NB4 (cell line): ENCODE measurements around the gene RALB.

Experiments used
- DNase-seq: peaks from one replicate; pipeline ENCODE4 v3.0.0; 2010; ENCODE audit warnings: low read depth
- H3K4me3 ChIP-seq: one replicate; pipeline ENCODE4 v1.5.1; 2011; ENCODE audit warnings: mild to moderate bottlenecking, low read depth, low read length, moderate library complexity
- MYC ChIP-seq: IDR thresholded peaks from 2 replicates; pipeline ENCODE4 v1.6.1; 2011; ENCODE audit warnings: low read depth, low read length
- POLR2A ChIP-seq: IDR thresholded peaks from 2 replicates; pipeline ENCODE4 v1.6.1; 2011; ENCODE audit warnings: mild to moderate bottlenecking; ENCODE audit not compliant: insufficient read length; ENCODE audit errors: extremely low read depth
- TF ChIP-seq, protein P1 (sequence below): IDR thresholded peaks from one replicate; pipeline ENCODE4 v1.5.1; 2012; ENCODE audit warnings: low read depth, low read length
- TF ChIP-seq, protein P2 (sequence below): IDR thresholded peaks from 2 replicates; pipeline ENCODE4 v1.6.1; 2011; ENCODE audit warnings: low read depth, low read length

Gene RALB

DNA sequence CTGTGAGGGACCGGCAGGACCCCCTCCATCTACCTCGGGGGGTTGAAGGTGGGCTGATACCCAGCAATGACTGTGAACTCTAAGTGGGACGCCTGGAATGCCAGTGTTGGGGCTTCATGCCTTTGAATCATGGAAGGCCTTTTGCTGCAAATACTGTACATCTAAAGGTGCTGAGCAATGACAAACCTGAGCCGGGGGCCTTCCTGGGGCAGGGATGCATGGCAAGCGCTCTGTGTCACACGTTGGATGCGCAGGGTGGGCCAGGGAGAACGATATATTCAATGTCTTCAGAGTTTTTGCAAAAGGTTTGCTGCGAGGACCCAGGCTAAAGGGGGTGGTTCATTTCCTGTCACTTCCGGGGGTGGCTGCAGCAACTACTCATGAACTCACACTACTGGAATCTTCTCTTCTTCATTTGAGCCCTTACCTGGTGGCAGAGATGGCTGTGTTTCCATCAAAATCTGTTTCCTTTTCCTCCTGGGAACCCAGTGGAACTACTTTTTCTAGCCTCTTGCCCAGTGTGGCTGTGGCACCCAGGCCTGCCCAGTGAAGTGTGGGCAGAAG, 69.2 kb downstream of the RALB start:
- H3K4me3 ChIP-seq: no peak overlapping the region
- TF ChIP-seq, protein P1, sequence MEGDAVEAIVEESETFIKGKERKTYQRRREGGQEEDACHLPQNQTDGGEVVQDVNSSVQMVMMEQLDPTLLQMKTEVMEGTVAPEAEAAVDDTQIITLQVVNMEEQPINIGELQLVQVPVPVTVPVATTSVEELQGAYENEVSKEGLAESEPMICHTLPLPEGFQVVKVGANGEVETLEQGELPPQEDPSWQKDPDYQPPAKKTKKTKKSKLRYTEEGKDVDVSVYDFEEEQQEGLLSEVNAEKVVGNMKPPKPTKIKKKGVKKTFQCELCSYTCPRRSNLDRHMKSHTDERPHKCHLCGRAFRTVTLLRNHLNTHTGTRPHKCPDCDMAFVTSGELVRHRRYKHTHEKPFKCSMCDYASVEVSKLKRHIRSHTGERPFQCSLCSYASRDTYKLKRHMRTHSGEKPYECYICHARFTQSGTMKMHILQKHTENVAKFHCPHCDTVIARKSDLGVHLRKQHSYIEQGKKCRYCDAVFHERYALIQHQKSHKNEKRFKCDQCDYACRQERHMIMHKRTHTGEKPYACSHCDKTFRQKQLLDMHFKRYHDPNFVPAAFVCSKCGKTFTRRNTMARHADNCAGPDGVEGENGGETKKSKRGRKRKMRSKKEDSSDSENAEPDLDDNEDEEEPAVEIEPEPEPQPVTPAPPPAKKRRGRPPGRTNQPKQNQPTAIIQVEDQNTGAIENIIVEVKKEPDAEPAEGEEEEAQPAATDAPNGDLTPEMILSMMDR: no peak
- TF ChIP-seq, protein P2, sequence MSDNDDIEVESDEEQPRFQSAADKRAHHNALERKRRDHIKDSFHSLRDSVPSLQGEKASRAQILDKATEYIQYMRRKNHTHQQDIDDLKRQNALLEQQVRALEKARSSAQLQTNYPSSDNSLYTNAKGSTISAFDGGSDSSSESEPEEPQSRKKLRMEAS: no peak
- TF ChIP-seq POLR2A: no peak
- TF ChIP-seq MYC: no peak
- no peak for DNase-seq

DNA sequence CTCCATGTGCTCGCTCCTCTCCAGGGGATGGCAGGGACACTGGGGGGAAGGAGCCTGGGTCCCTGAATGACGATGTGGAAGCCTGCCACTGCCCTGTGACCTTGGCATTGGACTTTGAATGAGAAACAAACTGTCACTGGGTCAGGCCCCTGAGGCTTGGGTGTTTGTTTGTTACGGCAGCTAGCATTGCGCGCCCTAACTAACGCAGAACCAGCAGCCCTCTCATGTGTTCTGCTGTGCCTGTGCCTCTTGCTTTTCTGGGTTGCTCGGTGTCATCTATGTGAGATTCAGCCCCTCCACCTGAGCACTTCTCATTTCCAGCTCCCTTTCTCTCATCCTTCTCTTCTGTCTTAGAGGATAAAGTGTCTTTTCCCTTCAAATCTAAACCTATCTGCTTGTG, 69.7 kb downstream of the RALB start:
- no peak for DNase-seq

DNA sequence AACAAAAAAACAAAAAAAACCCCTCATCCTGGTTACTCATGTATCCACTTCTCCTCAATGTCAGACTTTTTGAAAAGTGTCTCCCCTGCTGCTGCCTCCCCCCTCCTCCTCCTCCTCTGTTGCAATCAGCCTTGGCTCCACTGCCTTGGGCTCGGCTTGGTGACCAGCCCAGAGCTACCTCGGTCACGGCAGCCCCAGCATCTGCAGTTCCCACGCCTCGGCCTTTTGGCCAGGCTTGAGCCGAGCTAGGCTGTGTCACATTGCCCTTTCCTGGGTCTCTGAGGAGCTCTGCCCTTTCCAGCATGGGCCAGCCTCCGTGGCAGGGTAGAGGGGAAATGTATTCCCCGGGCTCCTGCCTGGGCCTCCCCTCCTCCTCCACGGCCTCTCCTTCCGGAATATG, 70.6 kb downstream of the RALB start:
- DNase-seq: peak; percentile 35
- TF ChIP-seq POLR2A: no peak
- TF ChIP-seq, protein P2: no peak
- no peak overlapping the region for H3K4me3 ChIP-seq

More for the DNA sequence above, 69.7 kb downstream of the RALB start:
- H3K4me3 ChIP-seq: no peak overlapping the region
- TF ChIP-seq, protein P2: no peak
- TF ChIP-seq MYC (no peak), POLR2A (no peak)

DNA sequence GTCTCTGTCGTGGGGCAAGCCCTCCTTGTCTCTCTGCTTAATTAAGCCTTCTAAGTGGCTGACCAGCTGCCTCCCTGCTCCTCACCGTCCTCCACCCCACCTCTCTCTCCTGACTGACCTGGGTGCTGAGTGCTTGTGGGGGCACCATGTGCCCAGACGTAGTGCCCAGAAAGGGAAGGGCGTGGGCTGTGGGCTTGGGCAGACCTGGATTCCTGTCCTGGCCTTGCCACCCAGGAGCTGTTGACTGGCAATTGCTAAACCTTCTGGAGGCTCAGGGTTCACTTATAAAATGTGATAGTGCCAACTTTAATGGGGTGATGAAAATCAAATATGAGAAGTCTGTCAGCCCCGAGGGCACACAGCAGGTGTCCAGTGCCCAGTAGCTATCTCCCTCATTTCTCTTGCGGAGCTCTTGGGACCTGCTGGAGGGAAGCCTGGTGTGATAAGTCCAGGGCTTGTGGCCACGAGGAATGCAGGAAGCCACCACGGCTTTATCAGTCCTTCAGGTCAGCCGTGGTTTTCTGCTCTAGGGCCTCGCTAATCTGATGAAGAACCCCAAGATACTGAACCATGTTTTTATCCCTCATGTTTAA, 71.3 kb downstream of the RALB start:
- TF ChIP-seq, protein P1: no peak
- TF ChIP-seq POLR2A (no peak), MYC (no peak)
- TF ChIP-seq, protein P2: no peak
- DNase-seq: no peak
- no peak overlapping the region for H3K4me3 ChIP-seq

DNA sequence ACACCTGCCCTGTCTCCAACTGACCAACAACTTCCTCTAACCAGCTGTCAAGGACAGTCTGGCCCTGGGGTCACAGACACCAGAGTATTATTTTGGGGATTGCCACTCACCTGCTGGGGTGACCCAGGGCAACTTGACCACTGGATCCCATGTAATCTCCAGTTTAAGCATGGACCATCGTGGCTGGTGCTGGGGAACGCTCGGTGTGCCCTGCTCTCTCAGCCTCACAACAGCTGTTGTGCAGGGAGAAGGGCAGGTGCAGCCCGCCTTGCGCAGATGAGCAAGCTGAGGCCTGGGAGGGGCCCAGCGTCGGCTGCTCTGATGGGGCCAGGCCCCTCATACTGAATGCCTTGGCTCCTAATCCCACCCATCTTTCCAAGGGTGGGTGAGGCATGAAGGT, 72.3 kb downstream of the RALB start:
- H3K4me3 ChIP-seq: no peak overlapping the region
- DNase-seq: no peak
- no peak for TF ChIP-seq POLR2A
- no peak for TF ChIP-seq MYC
- TF ChIP-seq, protein P1: no peak
- TF ChIP-seq, protein P2: no peak

DNA sequence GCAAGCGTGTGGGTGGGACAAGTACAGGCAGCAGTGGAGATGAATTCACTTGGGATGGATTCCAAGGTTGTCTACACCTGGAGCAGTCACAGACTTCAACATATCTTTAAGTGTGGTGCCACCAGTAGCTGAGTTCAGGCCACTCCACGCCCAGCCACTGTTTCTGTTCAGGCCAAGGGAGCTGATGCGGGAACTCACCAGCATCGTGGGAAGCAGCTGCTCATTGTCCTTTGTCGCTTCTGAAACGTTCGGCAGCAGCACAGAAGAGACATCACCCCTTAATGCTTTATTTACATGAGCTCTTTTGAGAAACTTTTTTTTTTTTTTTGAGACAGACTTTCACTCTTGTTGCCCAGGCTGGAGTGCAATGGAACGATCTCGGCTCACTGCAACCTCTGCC, 73.4 kb downstream of the RALB start:
- TF ChIP-seq, protein P2: no peak
- DNase-seq: no peak
- no peak overlapping the region for H3K4me3 ChIP-seq

DNA sequence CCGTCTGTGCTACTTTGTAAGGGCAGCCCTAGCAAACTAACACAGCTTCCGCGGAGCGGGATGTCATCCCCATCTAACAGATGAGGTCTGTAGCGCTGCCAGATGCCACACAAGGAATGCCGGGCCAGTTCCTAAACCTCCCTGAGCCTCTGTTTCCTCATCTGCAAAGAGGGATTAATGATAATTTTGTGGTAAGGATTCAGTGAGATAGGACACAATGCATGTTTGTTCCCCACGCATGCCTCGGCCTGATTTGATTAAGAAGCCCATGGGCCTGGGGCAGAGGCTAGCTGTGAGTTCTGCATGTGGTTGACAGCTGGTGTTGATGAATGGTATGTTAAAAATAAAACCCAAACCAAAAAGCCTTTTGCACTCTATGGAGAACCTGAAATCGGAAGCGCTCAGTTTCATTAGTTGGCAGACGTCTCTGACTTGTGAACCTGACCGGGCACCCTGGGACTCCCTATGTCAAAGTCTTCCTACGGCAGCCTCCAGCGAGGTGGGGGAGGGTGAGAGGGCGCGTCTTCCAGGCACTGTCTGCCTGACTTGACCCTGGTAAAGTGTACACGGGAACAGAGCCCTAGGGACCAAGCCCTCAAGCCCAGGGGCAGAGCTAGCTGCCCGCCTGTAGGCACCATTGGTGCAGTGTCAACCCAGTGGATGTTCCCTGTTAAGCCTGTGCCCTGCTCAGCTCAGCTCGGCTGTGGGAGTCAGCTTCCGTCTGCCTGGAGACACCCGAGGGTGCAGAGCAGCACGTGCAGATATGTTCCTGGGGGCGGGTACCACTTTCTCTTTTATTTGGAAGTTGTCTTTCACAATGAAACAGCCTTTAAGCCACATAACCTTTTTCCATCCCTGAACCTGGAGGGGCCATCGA, 78.5 kb downstream of the RALB start:
- no peak for DNase-seq
- TF ChIP-seq POLR2A (no peak), MYC (no peak)
- TF ChIP-seq, protein P1: no peak
- TF ChIP-seq, protein P2: no peak
- no peak overlapping the region for H3K4me3 ChIP-seq
